ENCODE results near the gene MRPL37.

GRCh38 chr1:54173681-54174080 lies 26.3 kb upstream of the MRPL37 start:
- TF ChIP-seq CTCF (conservative IDR thresholded peaks at IDR 0.05; ENCODE audit: low read length) (no peak), EZH2phosphoT487 (IDR thresholded peaks at IDR 0.05; ENCODE audit: borderline replicate concordance) (no peak)

All from Loucy (cell line).